GM21515 (cell line): ENCODE results near the gene DIPK1A.

Experiments used
- ATAC-seq: cut with Tn5 transposase; IDR thresholded peaks from one replicate; pipeline ENCODE4 v1.9.1; 2021; ENCODE audit not compliant: unreplicated experiment

The DIPK1A gene

GRCh38 chr1:92843429-92844352 lies 117.6 kb downstream of the DIPK1A start:
- ATAC-seq = no peak

GRCh38 chr1:92843046-92843423 lies 118.2 kb downstream of the DIPK1A start:
- no peak for ATAC-seq

- no peak for ATAC-seq
Observed at GRCh38 chr1:92842082-92843045, 118.9 kb downstream of the DIPK1A start.

GRCh38 chr1:92840600-92840999 lies 120.7 kb downstream of the DIPK1A start:
- no peak for ATAC-seq

- no peak for ATAC-seq
Observed at GRCh38 chr1:92839442-92839841, 121.8 kb downstream of the DIPK1A start.

- ATAC-seq = no peak
Observed at GRCh38 chr1:92838519-92838918, 122.7 kb downstream of the DIPK1A start.

GRCh38 chr1:92837062-92837461 lies 124.2 kb downstream of the DIPK1A start:
- no peak for ATAC-seq

GRCh38 chr1:92834617-92835016 lies 126.6 kb downstream of the DIPK1A start:
- no peak for ATAC-seq

- no peak for ATAC-seq
Observed at GRCh38 chr1:92833840-92834239, 127.4 kb downstream of the DIPK1A start.

GRCh38 chr1:92832537-92833114 lies 128.6 kb downstream of the DIPK1A start:
- ATAC-seq = peak; percentile 6

GRCh38 chr1:92831762-92832536 lies 129.3 kb downstream of the DIPK1A start, which contains the start of gene RPL5:
RPL5 (plus strand) TSS chr1:92832040; CDS start chr1:92832115, 75 bp downstream.
- ATAC-seq = peak; percentile 95

- no peak for ATAC-seq
Observed at GRCh38 chr1:92831368-92831761, 129.9 kb downstream of the DIPK1A start.

- ATAC-seq = no peak
Observed at GRCh38 chr1:92826792-92827191, 134.5 kb downstream of the DIPK1A start.

GRCh38 chr1:92822879-92823278 lies 138.4 kb downstream of the DIPK1A start:
- ATAC-seq = no peak

GRCh38 chr1:92820551-92820950 lies 140.7 kb downstream of the DIPK1A start:
- ATAC-seq = no peak

- no peak for ATAC-seq
Observed at GRCh38 chr1:92820024-92820423, 141.2 kb downstream of the DIPK1A start.

GRCh38 chr1:92817986-92818764 lies 143.1 kb downstream of the DIPK1A start:
- no peak for ATAC-seq

GRCh38 chr1:92817137-92817697 lies 144.0 kb downstream of the DIPK1A start:
- ATAC-seq = no peak

GRCh38 chr1:92816732-92817131 lies 144.5 kb downstream of the DIPK1A start:
- no peak for ATAC-seq
